Mucosa of stomach (tissue), 1 donor: Measurements from ENCODE around the gene TTC21B.
"Not testable (repeated sequence)": the region's sequence is repeated elsewhere in the genome, so short reads cannot be mapped to it uniquely, and the experiment has no call there.

ENCODE experiments used
- H3K27me3 ChIP-seq: one replicate; pipeline ENCODE4 v1.7.0; 2013; ENCODE audit warnings: mild to moderate bottlenecking, low read length; ENCODE audit not compliant: control insufficient read depth, insufficient read depth
- H3K36me3 ChIP-seq: one replicate; pipeline ENCODE4 v1.7.0; 2013; ENCODE audit warnings: low read length; ENCODE audit not compliant: control insufficient read depth, insufficient read depth
- H3K4me1 ChIP-seq: one replicate; pipeline ENCODE4 v1.7.0; 2013; ENCODE audit warnings: mild to moderate bottlenecking, low read length; ENCODE audit not compliant: control insufficient read depth, insufficient read depth
- H3K4me3 ChIP-seq: one replicate; pipeline ENCODE4 v1.7.0; 2013; ENCODE audit warnings: low read length
- H3K9ac ChIP-seq: one replicate; pipeline ENCODE4 v1.7.0; 2013; ENCODE audit warnings: mild to moderate bottlenecking, low read length, moderate library complexity
- H3K9me3 ChIP-seq: one replicate; pipeline ENCODE4 v1.7.0; 2013; ENCODE audit warnings: mild to moderate bottlenecking, low read length, moderate library complexity; ENCODE audit not compliant: control insufficient read depth
- donor health status: Pancreatic carcinoma.

Gene TTC21B

DNA sequence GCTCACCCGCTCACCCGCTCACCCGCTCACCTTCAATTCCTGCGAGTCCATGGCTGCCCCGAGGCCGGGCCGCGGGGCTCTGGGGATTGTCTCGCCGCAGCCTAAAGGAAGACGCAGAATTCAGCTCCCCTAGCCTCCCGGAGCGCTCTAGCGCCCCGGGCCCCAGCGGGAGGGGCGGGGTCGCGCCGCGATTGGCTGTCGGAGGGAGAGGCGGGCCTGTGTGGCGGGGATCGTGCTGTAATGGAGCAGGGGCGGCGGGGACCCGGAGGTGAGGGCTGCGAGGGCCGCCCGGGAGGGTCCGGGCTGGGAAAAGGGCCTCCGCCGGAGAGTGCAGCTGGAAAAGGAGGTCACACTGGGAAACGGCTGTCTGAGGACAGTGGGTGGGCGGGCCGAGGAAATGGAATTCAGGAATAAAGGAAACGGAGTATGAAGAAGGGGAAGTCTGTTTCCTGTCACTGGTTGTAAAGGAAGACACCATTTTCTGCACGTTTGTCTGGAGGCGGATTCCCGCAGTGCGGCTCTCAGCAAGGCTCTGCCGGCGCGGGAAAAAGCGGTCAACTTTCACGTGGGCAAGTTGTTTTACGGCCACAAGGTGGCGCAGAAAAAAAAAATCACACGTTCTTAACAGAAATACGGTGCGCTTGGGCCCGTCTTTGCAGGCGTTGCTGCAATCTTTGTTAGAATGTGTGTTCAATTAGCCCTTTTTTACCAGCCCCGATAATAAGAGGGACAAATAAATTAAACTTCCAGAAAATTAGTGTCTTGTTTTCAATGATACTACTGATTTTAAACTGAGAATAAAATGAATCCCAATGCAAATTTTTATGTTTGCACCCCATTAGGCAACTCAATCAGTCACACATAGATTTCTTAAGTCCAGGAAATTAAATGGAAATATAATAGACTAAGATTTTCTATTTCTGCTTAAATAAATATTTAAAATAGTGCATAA lies at the start of gene TTC21B:
TTC21B (minus strand) TSS at position 122 of the 952 bp plus-strand sequence; CDS start at position 51, 71 bp downstream.
- H3K4me3 ChIP-seq = peak within 1 kb of the TSS; percentile 48
- peaks cover 5% of the 10 kb centered on the region for H3K4me1 ChIP-seq
- peak within 1 kb of the TSS; percentile 66 for H3K9ac ChIP-seq
- no peaks in the 10 kb centered on the region for H3K27me3 ChIP-seq
- H3K36me3 ChIP-seq = no peaks in the 10 kb centered on the region
- H3K9me3 ChIP-seq = no peaks in the 10 kb centered on the region

- no peaks in the 10 kb centered on the region for H3K4me1 ChIP-seq
- no peaks in the 10 kb centered on the region for H3K9me3 ChIP-seq
- H3K9ac ChIP-seq = no peak overlapping the region
- no peaks in the 10 kb centered on the region for H3K36me3 ChIP-seq
- H3K27me3 ChIP-seq = no peaks in the 10 kb centered on the region
- no peak overlapping the region for H3K4me3 ChIP-seq
These were observed 46.8 kb upstream of the TTC21B start for GRCh38 chr2:166000401-166000800.

DNA sequence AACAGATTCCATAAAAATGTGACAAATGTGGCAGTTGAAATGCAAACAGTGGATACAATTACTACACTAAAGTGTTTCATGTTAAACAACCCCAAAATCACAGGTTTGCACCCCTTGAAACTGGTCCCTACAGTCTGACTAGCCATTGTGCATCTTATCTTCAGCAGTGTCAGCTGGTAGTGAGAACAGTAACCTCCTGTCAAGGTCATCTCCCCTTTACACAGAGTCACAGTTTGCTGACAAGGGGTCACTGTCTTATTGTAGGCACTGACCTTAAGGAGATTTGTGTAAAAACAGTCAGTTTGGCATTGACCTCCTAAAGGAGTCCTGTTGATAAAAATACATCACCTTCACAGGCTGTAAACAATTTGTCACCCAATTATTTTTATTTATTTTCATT lies 37.3 kb upstream of the TTC21B start:
- H3K27me3 ChIP-seq = no peaks in the 10 kb centered on the region
- H3K4me3 ChIP-seq = no peak overlapping the region
- no peaks in the 10 kb centered on the region for H3K36me3 ChIP-seq
- H3K9me3 ChIP-seq = no peaks in the 10 kb centered on the region
- no peak overlapping the region for H3K9ac ChIP-seq
- H3K4me1 ChIP-seq = no peaks in the 10 kb centered on the region

DNA sequence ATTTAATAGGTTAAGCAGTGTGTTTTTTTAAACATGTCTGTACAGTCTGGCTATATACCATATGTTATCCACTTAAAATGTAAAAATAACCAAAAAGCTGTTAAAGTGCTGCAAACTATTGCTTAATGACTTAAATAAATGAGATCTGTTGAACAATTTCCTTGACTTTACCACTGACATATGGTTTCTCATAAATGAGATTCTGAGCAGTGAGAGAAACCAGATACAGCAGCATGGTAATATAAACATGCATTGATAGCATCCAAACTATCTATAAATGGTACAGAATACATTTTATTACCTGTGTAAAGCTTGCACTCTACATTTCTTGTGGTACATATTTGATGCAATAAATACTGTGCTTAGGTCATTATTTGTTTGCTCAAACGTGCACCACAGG lies 36.3 kb upstream of the TTC21B start:
- Histone ChIP-seq H3K9me3 (no peaks in the 10 kb centered on the region), H3K4me1 (no peaks in the 10 kb centered on the region), H3K36me3 (no peaks in the 10 kb centered on the region), H3K27me3 (no peaks in the 10 kb centered on the region), H3K4me3 (no peak overlapping the region), H3K9ac (no peak overlapping the region)

DNA sequence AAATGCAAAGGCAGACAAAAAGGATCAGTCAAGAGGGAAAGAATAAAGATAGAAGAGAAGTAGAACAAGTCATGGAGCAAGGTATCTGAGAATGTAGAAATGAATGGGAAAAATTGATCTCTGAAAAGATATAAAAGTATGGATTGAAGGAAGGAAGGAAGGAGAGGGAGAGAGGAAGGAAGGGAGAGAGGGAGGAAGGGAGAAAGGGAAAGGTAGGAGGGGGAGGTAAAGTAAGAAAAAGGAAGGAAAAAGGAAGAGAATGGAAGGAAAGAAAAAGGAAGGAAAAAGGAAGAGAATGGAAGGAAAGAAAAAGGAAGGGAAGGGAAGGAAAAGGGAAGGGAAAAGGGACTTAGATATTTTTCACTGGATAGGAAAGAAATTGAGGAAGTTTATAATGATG lies 31.5 kb upstream of the TTC21B start:
- Histone ChIP-seq H3K36me3 (no peaks in the 10 kb centered on the region), H3K4me3 (no peak overlapping the region), H3K27me3 (no peaks in the 10 kb centered on the region), H3K9me3 (no peaks in the 10 kb centered on the region), H3K4me1 (no peaks in the 10 kb centered on the region), H3K9ac (no peak overlapping the region)

DNA sequence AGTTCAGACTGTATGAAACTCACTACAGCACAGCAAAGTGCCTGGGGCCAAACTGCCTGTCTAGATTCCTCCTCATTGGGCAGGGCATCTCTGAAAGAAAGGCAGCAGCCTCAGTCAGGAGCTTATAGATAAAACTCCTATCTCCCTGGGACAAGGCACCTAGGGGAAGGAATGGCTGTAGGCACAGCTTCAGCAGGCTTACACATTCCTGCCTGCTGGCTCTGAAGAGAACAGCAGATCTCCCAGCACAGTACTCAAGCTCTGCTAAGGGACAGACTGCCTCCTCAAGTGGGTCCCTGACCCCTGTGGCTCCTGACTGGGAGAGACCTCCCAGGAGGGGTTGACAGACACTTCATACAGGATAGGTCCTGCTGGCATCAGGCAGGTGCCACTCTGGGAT lies 18.6 kb upstream of the TTC21B start:
- not testable (repeated sequence) for H3K4me1 ChIP-seq, H3K27me3 ChIP-seq, H3K9me3 ChIP-seq, H3K4me3 ChIP-seq, H3K36me3 ChIP-seq, H3K9ac ChIP-seq

DNA sequence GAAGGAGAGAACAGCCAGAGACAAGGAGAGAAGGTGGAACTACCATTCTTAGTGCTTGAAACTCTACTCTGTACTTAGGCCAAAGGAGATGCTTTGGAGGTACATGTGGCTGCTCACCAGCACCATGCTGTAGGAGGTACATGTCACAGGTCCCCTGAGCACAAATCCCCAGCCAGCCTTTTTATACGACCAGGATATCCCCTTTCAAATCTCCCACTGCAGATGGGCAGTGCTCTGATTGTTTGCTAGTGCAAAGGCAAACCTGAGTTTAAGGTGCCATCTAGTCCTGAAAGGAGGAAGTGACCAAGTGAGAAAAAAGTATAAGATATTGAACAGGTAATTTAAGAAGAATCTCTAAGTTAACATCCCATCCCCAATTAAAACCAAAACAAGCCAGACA lies 17.1 kb upstream of the TTC21B start:
- Histone ChIP-seq H3K36me3 (no peaks in the 10 kb centered on the region), H3K4me1 (no peaks in the 10 kb centered on the region), H3K9me3 (no peaks in the 10 kb centered on the region), H3K27me3 (peaks cover 3% of the 10 kb centered on the region), H3K4me3 (no peak overlapping the region), H3K9ac (no peak overlapping the region)

- Histone ChIP-seq H3K4me3 (no peak overlapping the region), H3K9ac (no peak overlapping the region), H3K27me3 (peaks cover 3% of the 10 kb centered on the region), H3K36me3 (no peaks in the 10 kb centered on the region), H3K9me3 (no peaks in the 10 kb centered on the region), H3K4me1 (no peaks in the 10 kb centered on the region)
These were observed 15.7 kb upstream of the TTC21B start for GRCh38 chr2:165969227-165969626.

DNA sequence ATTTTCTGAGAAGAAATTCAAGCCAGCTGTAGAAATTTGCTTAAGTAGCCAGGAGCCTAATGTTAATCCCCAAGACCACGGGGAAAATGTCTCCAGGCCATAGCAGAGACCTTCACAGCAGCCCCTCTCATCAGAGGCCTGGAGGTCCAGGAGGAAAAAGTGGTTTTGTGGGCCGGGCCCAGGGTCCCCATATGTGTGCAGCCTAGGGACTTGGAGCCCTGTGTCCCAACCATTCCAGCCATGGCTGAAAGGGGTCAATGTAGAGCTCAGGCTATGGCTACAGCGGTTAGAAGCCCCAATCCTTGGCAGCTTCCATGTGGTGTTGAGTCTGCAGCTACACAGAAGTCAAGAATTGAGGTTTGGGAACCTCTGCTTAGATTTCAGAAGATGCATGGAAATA lies 14.2 kb upstream of the TTC21B start:
- H3K4me1 ChIP-seq = no peaks in the 10 kb centered on the region
- no peaks in the 10 kb centered on the region for H3K36me3 ChIP-seq
- no peak overlapping the region for H3K9ac ChIP-seq
- no peak overlapping the region for H3K4me3 ChIP-seq
- peaks cover 3% of the 10 kb centered on the region for H3K27me3 ChIP-seq
- H3K9me3 ChIP-seq = no peaks in the 10 kb centered on the region

- Histone ChIP-seq H3K27me3 (no peaks in the 10 kb centered on the region), H3K4me1 (no peaks in the 10 kb centered on the region), H3K4me3 (no peak overlapping the region), H3K9me3 (no peaks in the 10 kb centered on the region), H3K9ac (no peak overlapping the region), H3K36me3 (no peaks in the 10 kb centered on the region)
These were observed 8.2 kb upstream of the TTC21B start for GRCh38 chr2:165961818-165962217.

DNA sequence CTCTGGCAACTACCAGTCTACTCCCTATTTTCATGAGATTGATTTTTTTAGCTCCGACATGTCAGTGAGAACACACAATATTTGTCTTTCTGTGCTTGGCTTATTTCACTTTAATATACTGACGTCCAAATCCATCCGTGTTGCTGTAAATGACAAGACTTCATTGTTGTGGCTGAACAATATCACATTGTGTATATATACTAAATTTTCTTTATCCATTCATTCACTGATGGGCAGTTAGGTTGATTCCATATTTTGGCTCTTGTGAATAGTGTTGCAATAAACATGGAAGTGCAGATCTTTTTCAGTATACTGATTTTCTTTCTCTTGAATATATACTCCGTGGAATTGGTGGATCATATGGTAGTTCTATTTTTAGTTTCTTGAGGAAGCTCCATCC lies 5.8 kb upstream of the TTC21B start:
- Histone ChIP-seq H3K9ac (no peak overlapping the region), H3K27me3 (no peaks in the 10 kb centered on the region), H3K36me3 (no peaks in the 10 kb centered on the region), H3K4me3 (no peak overlapping the region), H3K4me1 (peaks cover 3% of the 10 kb centered on the region), H3K9me3 (no peaks in the 10 kb centered on the region)

GRCh38 chr2:165958313-165958960 lies 4.9 kb upstream of the TTC21B start:
- H3K27me3 ChIP-seq = no peaks in the 10 kb centered on the region
- H3K36me3 ChIP-seq = no peaks in the 10 kb centered on the region
- H3K9me3 ChIP-seq = no peaks in the 10 kb centered on the region
- H3K4me3 ChIP-seq = no peak overlapping the region
- H3K9ac ChIP-seq = no peak overlapping the region
- H3K4me1 ChIP-seq = peaks cover 5% of the 10 kb centered on the region
